ENCODE data around the gene ARVCF. TPM values are rescaled to one million over a fixed set of nuclear protein-coding genes. Genes with fewer than 3 reads are reported as not detected.

ARVCF gene
- total RNA-seq, 1 donor from 2014 or later, result 19.2 TPM

GRCh38 chr22:19992481-19992911, 24.1 kb downstream of the ARVCF start:
- Histone ChIP-seq H3K27me3 (ENCODE audit: control insufficient read depth, insufficient read depth, low read length) (peaks cover 2% of the 10 kb centered on the region), H3K36me3 (ENCODE audit: control insufficient read depth, insufficient read depth, low read length) (no peaks in the 10 kb centered on the region), H3K4me3 (ENCODE audit: low read depth, low read length) (no peak overlapping the region)
- TF ChIP-seq CTCF (IDR thresholded peaks at IDR 0.05; ENCODE audit: insufficient read depth, low read length, severe bottlenecking), result no peak
- DNase-seq (ENCODE audit: low read depth) (no peak), FAIRE-seq (no peak)

- TF ChIP-seq CTCF (IDR thresholded peaks at IDR 0.05; ENCODE audit: insufficient read depth, low read length, severe bottlenecking), result no peak
- H3K4me3 ChIP-seq (ENCODE audit: low read depth, low read length), result no peak overlapping the region
- no peaks in the 10 kb centered on the region for H3K27me3 ChIP-seq (ENCODE audit: control insufficient read depth, insufficient read depth, low read length)
- FAIRE-seq (peak; percentile 43), DNase-seq (ENCODE audit: low read depth) (no peak)
- no peaks in the 10 kb centered on the region for H3K36me3 ChIP-seq (ENCODE audit: control insufficient read depth, insufficient read depth, low read length)
These were observed 24.8 kb downstream of the ARVCF start for GRCh38 chr22:19991645-19992451.

GRCh38 chr22:19991395-19991644, 25.3 kb downstream of the ARVCF start:
- TF ChIP-seq CTCF (IDR thresholded peaks at IDR 0.05; ENCODE audit: insufficient read depth, low read length, severe bottlenecking), result no peak
- Histone ChIP-seq H3K4me3 (ENCODE audit: low read depth, low read length) (no peak overlapping the region), H3K36me3 (ENCODE audit: control insufficient read depth, insufficient read depth, low read length) (no peaks in the 10 kb centered on the region), H3K27me3 (ENCODE audit: control insufficient read depth, insufficient read depth, low read length) (no peaks in the 10 kb centered on the region)
- FAIRE-seq (peak; percentile 62), DNase-seq (ENCODE audit: low read depth) (no peak)

- DNase-seq (ENCODE audit: low read depth), result no peak
- Histone ChIP-seq H3K4me3 (ENCODE audit: low read depth, low read length) (no peak overlapping the region), H3K36me3 (ENCODE audit: control insufficient read depth, insufficient read depth, low read length) (no peaks in the 10 kb centered on the region), H3K27me3 (ENCODE audit: control insufficient read depth, insufficient read depth, low read length) (no peaks in the 10 kb centered on the region)
- no peak for TF ChIP-seq CTCF (IDR thresholded peaks at IDR 0.05; ENCODE audit: insufficient read depth, low read length, severe bottlenecking)
- FAIRE-seq, result no peak
These were observed 25.8 kb downstream of the ARVCF start for GRCh38 chr22:19990609-19991394.

GRCh38 chr22:19990188-19990587, 26.4 kb downstream of the ARVCF start:
- DNase-seq (ENCODE audit: low read depth) (no peak), FAIRE-seq (peak; percentile 13)
- no peaks in the 10 kb centered on the region for H3K36me3 ChIP-seq (ENCODE audit: control insufficient read depth, insufficient read depth, low read length)
- no peaks in the 10 kb centered on the region for H3K27me3 ChIP-seq (ENCODE audit: control insufficient read depth, insufficient read depth, low read length)
- H3K4me3 ChIP-seq (ENCODE audit: low read depth, low read length), result no peak overlapping the region
- TF ChIP-seq CTCF (IDR thresholded peaks at IDR 0.05; ENCODE audit: insufficient read depth, low read length, severe bottlenecking), result no peak
